Heart left ventricle (tissue), 16 donors: Measurements from ENCODE around the gene KIF16B. TPM values are rescaled to one million over a fixed set of nuclear protein-coding genes. Genes with fewer than 3 reads are reported as not detected.
"Not testable (repeated sequence)": the region's sequence is repeated elsewhere in the genome, so short reads cannot be mapped to it uniquely, and the experiment has no call there.

ENCODE experiments used
- ATAC-seq, 4 donors: fragments of 200-7000 bp; cut with Tn5 transposase; one replicate each; pipeline ENCODE4 v1.9.1; 2020 to 2022; ENCODE audit warnings: moderate library complexity in 4 of 4, mild to moderate bottlenecking in 3 of 4, moderate number of reproducible peaks in 1 of 4
- DNase-seq, 5 donors: peaks; one replicate each; pipeline ENCODE4 v3.0.0-alpha.2; 2020
- H3K27ac ChIP-seq, 12 donors: fragments of 200-600 bp; sonication (generic) in 4 of 12; one replicate each; pipeline versions ENCODE4 v1.5.0 to v1.8.0; 2016 to 2022; ENCODE audit warnings: mild to moderate bottlenecking in 2 of 12
- H3K27me3 ChIP-seq, 9 donors: fragments of 200-600 bp; sonication (generic) in 2 of 9; one replicate each; pipeline versions ENCODE4 v1.5.1 to v1.8.0; 2016 to 2022; ENCODE audit warnings: mild to moderate bottlenecking in 3 of 9
- H3K36me3 ChIP-seq, 9 donors: fragments of 200-600 bp; sonication (generic) in 2 of 9; one replicate each; pipeline versions ENCODE4 v1.5.0 to v1.8.0; 2018 to 2022; ENCODE audit warnings: mild to moderate bottlenecking in 2 of 9
- H3K4me1 ChIP-seq, 12 donors: fragments of 200-600 bp; sonication (generic) in 4 of 12; one replicate each; pipeline versions ENCODE4 v1.5.0 to v1.8.0; 2016 to 2022; ENCODE audit warnings: mild to moderate bottlenecking in 3 of 12
- H3K4me3 ChIP-seq, 12 donors: fragments of 200-600 bp; sonication (generic) in 4 of 12; one replicate each; pipeline versions ENCODE4 v1.5.0 to v1.8.0; 2017 to 2022; ENCODE audit warnings: mild to moderate bottlenecking in 9 of 12, moderate library complexity in 4 of 12
- H3K9me3 ChIP-seq, 12 donors: fragments of 200-600 bp; sonication (generic) in 4 of 12; one replicate each; pipeline versions ENCODE4 v1.5.0 to v1.8.0; 2016 to 2022; ENCODE audit warnings: mild to moderate bottlenecking in 1 of 12
- POLR2A ChIP-seq, 2 donors: fragments of 450-650 bp; IDR thresholded peaks; one replicate each; pipeline ENCODE4 v1.6.1; 2017; ENCODE audit warnings: antibody characterized with exemption in 2 of 2, mild to moderate bottlenecking in 2 of 2, moderate library complexity in 2 of 2
- WGBS, 4 donors: extraction: QIAGEN DNeasy Blood & Tissue Kit in 2 of 4; methylation state at CpG; one replicate each; pipeline versions ENCODE4 v1.1.5 to v1.1.7; 2013 to 2018; 5-methylcytosine and 5-hydroxymethylcytosine counted together
- intact Hi-C, 10 donors: fragments of 100-400 bp; cut with DNase I; formaldehyde crosslinking; loops; one replicate each; pipeline versions ENCODE4 v1.11.1 to v1.14.2; 2022
- polyA plus RNA-seq, 2 donors: library from polyadenylated mRNA; stranded (reverse); fragments of 200-250 nt; gene quantifications; one replicate each; pipeline ENCODE4 v1.2.3, GENCODE V29; 2013
- total RNA-seq, 9 donors: library from RNA; depleted of rRNA in 2 of 9; stranded (reverse); fragments of >200 nt in 2 of 9; fragmentation: NEBNext Ultra II Directional in 3 of 9; extraction: Animal tissue kit (Norgen Biotek cat#: 25700) in 3 of 9; gene quantifications; one replicate each; pipeline versions ENCODE4 v1.1.0 to v1.2.4, GENCODE V29; 2016 to 2023
- TF ChIP-seq, protein P1 (sequence below), 12 donors: fragments of 200-600 bp; sonication (generic) in 4 of 12; IDR thresholded peaks; one replicate each; pipeline versions ENCODE4 v1.5.0 to v1.8.0; 2018 to 2022; ENCODE audit warnings: antibody characterized with exemption in 12 of 12, mild to moderate bottlenecking in 5 of 12
- donor health status: ischemic (EF 13 %, LVEDD 7.1; RV severe dilation, severe dysfunction).
- donor health status: healthy with polysubstance abuse.
- donor health status: DM: no; HTN: yes; CAD: no.
- donor health status: DM: no; HTN: no; CAD: no.
- donor health status: ischemic (EF 25% LVEDD 6.9; RV normal size, moderate dysfunction).
- donor health status: ischemic (EF 25% LVEDD 5.7; RV mildly dilated, moderate dysfunction).
- donor health status: healthy.
- donor health status: DM: yes; HTN: yes; CAD: no.
- donor health status: ischemic (EF 35%, LVEDD 5.7; RV mildly dilated, moderate dysfunction).
- donor health status: nonischemic (EF 11% LVEDD 7.7; RV severe dilation, severe dysfunction).
- donor health status: DM: yes; HTN: yes; CAD: no.
- donor health status: PGD.
- donor health status: ischemic (EF 29% LVEDD 5.4; RV normal size, mild dysfunction).
- donor health status: nonischemic (EF 23%, LVEDD 6.1; RV moderate dilation, normal function).

Gene KIF16B
- total and polyA plus RNA-seq, 11 donors = 8.8 to 31.8 (median 17.8) TPM

DNA sequence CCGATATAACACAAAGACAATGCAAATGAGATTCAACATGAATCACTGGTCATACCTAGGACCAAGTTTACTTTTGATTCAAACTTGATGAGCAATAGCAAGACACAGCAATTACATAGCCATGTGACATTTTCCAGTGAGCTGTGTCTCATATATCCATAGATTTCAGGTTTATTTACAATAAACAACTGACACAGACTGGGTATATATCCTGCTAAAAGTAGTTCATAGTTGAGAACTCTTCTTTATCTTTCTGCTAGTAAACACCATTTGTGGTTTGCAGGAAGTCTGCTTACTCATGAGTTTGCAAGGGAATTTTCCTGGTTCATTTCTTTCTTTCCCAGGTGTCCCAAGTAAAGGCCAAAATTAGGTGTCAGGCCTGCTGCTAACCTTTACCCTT, 343.4 kb downstream of the KIF16B start:
- no peak for ATAC-seq
- H3K4me3 ChIP-seq = no peak overlapping the region
- no peak for DNase-seq
- H3K9me3 ChIP-seq = no peaks in the 10 kb centered on the region
- TF ChIP-seq POLR2A (IDR thresholded peaks at IDR 0.05) = no peak
- TF ChIP-seq, protein P1, sequence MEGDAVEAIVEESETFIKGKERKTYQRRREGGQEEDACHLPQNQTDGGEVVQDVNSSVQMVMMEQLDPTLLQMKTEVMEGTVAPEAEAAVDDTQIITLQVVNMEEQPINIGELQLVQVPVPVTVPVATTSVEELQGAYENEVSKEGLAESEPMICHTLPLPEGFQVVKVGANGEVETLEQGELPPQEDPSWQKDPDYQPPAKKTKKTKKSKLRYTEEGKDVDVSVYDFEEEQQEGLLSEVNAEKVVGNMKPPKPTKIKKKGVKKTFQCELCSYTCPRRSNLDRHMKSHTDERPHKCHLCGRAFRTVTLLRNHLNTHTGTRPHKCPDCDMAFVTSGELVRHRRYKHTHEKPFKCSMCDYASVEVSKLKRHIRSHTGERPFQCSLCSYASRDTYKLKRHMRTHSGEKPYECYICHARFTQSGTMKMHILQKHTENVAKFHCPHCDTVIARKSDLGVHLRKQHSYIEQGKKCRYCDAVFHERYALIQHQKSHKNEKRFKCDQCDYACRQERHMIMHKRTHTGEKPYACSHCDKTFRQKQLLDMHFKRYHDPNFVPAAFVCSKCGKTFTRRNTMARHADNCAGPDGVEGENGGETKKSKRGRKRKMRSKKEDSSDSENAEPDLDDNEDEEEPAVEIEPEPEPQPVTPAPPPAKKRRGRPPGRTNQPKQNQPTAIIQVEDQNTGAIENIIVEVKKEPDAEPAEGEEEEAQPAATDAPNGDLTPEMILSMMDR (IDR thresholded peaks at IDR 0.05) = no peak
- H3K27ac ChIP-seq = no peak overlapping the region
- WGBS, 4 donors = 99 to 100% (median 100%) methylated on average over 1 of the region's 1 CpG
- H3K4me1 ChIP-seq = peaks cover 0 to 5% (median 0%) of the 10 kb centered on the region in 12 donors
- intact Hi-C loops = no loop called here
- no peaks in the 10 kb centered on the region for H3K27me3 ChIP-seq
- no peaks in the 10 kb centered on the region for H3K36me3 ChIP-seq

DNA sequence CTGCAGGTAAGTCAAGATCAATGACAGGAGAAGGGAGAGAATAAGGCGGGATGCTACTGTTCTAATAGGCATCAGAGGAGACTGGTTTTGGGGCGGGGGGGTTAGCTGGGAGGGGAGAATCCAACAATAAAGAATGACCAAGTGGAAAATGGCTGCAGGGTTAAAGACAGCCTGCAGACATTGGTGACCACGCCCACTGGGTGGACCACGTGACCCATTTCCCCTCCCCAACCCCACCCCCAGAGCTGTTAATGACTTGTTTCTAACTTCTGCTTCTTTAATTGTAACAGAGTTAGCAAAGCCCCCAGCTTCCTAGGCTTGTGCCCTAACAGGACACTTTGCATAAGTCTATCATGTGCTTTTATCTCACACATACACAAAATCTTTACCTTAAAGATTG, 344.5 kb downstream of the KIF16B start:
- Histone ChIP-seq H3K4me1 (no peaks in the 10 kb centered on the region), H3K9me3 (no peaks in the 10 kb centered on the region), H3K27me3 (no peaks in the 10 kb centered on the region), H3K36me3 (no peaks in the 10 kb centered on the region), H3K4me3 (no peak overlapping the region), H3K27ac (no peak overlapping the region)
- ATAC-seq = no peak
- no peak for TF ChIP-seq POLR2A (IDR thresholded peaks at IDR 0.05)
- TF ChIP-seq, protein P1 (IDR thresholded peaks at IDR 0.05) = no peak
- WGBS, 4 donors = 81 to 90% (median 84%) methylated on average over 4 of the region's 4 CpGs
- intact Hi-C loops = no loop called here
- DNase-seq = no peak

DNA sequence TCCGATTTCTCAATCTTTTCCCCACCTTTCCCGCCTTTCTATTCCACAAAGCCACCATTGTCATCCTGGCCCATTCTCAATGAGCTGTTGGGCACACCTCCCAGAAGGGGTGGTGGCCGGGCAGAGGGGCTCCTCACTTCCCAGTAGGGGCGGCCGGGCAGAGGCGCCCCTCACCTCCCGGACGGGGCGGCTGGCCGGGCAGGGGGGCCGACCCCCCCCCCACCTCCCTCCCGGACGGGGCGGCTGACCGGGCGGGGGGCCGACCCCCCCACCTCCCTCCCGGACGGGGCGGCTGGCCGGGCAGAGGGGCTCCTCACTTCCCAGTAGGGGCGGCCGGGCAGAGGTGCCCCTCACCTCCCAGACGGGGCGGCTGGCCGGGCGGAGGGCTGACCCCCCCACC, 346.3 kb downstream of the KIF16B start:
- H3K27me3 ChIP-seq, H3K27ac ChIP-seq, H3K4me3 ChIP-seq, H3K36me3 ChIP-seq, DNase-seq, H3K4me1 ChIP-seq, intact Hi-C loops, ATAC-seq, H3K9me3 ChIP-seq: not testable (repeated sequence)
- WGBS, 4 donors = 89 to 90% methylated on average over 17 of the region's 27 CpGs; no CpG with 5 or more reads in 2 of the 4 donors

DNA sequence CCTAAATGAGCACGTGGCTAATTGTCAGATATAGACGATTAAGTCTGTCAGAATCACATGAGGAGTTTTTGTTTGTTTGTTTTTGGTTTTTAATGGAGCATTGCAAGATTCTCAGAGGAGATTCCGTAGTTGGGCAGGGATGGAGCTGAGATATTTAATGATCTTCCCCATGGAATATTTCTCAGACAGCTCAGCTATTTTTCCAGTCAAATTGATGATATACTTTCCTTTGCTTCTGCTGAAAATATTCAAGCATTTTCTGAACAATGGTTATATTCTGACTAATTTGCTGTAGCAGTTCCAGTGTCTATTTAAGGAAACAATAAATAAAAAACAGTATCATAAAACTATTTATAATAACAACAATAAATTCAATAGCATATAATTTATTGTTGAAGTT, 348.4 kb downstream of the KIF16B start:
- Histone ChIP-seq H3K9me3 (peaks cover 0 to 8% (median 0%) of the 10 kb centered on the region in 12 donors), H3K4me1 (peaks cover 0 to 3% (median 0%) of the 10 kb centered on the region in 12 donors), H3K27me3 (no peaks in the 10 kb centered on the region), H3K27ac (no peak overlapping the region), H3K4me3 (no peak overlapping the region), H3K36me3 (no peaks in the 10 kb centered on the region)
- ATAC-seq (no peak), DNase-seq (no peak)
- TF ChIP-seq, protein P1 (IDR thresholded peaks at IDR 0.05) = no peak
- WGBS, 4 donors = 65 to 74% (median 67%) methylated on average over 3 of the region's 3 CpGs
- intact Hi-C loops = no loop called here

DNA sequence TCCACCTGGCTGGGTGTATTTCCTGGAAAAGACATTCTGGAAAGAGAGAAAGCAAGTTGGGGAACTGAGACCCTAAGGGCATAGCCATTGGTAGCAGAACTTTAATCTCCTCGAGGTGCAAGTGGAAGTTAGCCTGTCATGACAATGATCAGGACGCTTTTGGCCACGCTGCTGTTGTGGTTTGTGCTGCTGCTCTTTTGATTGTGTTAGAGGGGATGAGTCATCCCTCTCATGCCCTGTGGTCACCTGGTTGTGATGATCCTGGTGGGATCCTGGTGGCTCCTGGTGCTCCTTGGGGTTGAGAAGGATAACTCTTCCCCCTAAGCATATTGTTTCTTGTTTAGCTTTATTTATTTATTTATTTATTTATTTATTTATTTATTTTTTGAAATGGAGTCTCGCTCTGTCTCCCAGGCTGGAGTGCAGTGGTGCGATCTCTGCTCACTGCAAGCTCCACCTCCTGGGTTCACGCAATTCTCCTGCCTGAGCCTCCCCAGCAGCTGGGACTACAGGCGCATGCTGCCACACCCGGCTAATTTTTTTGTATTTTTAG, 350.3 kb downstream of the KIF16B start:
- 88 to 93% (median 92%) methylated on average over 8 of the region's 8 CpGs for WGBS, 4 donors
- no peak for ATAC-seq

More for the DNA sequence above, 350.3 kb downstream of the KIF16B start:
- H3K27me3 ChIP-seq = no peaks in the 10 kb centered on the region
- H3K27ac ChIP-seq = no peak overlapping the region
- peaks cover 0 to 3% (median 0%) of the 10 kb centered on the region in 12 donors for H3K4me1 ChIP-seq
- H3K9me3 ChIP-seq = peaks cover 0 to 8% (median 0%) of the 10 kb centered on the region in 12 donors
- TF ChIP-seq, protein P1 (IDR thresholded peaks at IDR 0.05) = no peak
- TF ChIP-seq POLR2A (IDR thresholded peaks at IDR 0.05) = no peak
- intact Hi-C loops = no loop called here
- no peak overlapping the region for H3K4me3 ChIP-seq
- no peaks in the 10 kb centered on the region for H3K36me3 ChIP-seq
- DNase-seq = no peak
